NT2/D1 (cell line): ENCODE results near the gene RNASE3.
"Not testable (repeated sequence)": the region's sequence is repeated elsewhere in the genome, so short reads cannot be mapped to it uniquely, and the experiment has no call there.

Experiments
- DNase-seq: peaks from one replicate; pipeline ENCODE4 v3.0.0-alpha.2; 2011; ENCODE audit warnings: low read depth, low spot score
- H3K27me3 ChIP-seq: 2 replicates; pipeline ENCODE4 v1.6.0; 2011; ENCODE audit warnings: mild to moderate bottlenecking; ENCODE audit not compliant: insufficient read length, insufficient read depth
- H3K36me3 ChIP-seq: 2 replicates; pipeline ENCODE4 v1.6.1; 2011; ENCODE audit warnings: mild to moderate bottlenecking, low read length, mixed read lengths; ENCODE audit not compliant: insufficient read depth, insufficient read length
- H3K4me1 ChIP-seq: 2 replicates; pipeline ENCODE4 v1.5.1; 2011; ENCODE audit not compliant: insufficient read depth, insufficient read length
- H3K4me3 ChIP-seq: 2 replicates; pipeline ENCODE4 v1.5.1; 2011; ENCODE audit warnings: low read depth; ENCODE audit not compliant: insufficient read length
- H3K9ac ChIP-seq: 2 replicates; pipeline ENCODE4 v1.6.0; 2011; ENCODE audit warnings: low read depth; ENCODE audit not compliant: insufficient read length
- H3K9me3 ChIP-seq: 2 replicates; pipeline ENCODE4 v1.5.1; 2011; ENCODE audit warnings: mild to moderate bottlenecking, low read length; ENCODE audit not compliant: insufficient read depth
- SUZ12 ChIP-seq: IDR thresholded peaks from 2 replicates; pipeline ENCODE4 v1.6.1; 2011; ENCODE audit not compliant: insufficient read length, insufficient read depth; ENCODE audit errors: extremely low read depth
- YY1 ChIP-seq: IDR thresholded peaks from 2 replicates; pipeline ENCODE4 v1.6.1; 2011; ENCODE audit not compliant: insufficient read length, insufficient read depth
- ZNF274 ChIP-seq: IDR thresholded peaks from 2 replicates; pipeline ENCODE4 v1.6.1; 2011; ENCODE audit warnings: mild to moderate bottlenecking, low read depth, low read length

Gene RNASE3

DNA sequence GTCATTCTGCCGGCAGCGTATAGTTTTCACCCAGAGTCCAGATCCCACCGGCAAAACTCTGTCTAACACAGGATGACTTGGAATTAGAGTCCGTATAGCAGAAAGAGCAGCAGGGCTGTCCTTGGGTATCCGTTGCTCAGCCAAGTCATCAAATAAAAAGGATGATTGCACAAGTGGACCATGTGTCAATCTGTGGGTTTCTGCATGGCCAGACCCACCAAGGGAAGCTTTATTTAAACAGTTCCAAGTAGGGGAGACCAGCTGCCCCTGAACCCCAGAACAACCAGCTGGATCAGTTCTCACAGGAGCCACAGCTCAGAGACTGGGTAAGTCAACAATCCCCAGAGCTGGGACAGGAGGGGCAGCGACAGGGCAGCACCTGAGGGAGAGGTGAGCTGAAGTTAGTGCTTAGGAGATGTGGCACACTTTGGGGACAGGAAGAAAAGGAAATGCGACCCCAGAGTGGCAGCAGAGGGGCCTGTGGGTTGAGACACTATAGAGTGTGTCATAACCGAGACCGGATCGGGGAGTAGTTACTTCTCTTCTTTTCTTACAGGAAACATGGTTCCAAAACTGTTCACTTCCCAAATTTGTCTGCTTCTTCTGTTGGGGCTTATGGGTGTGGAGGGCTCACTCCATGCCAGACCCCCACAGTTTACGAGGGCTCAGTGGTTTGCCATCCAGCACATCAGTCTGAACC, at the start of gene RNASE3:
RNASE3 (plus strand) TSS at position 260 of the 700 bp plus-strand sequence; CDS start at position 562, 302 bp downstream.
- H3K9ac ChIP-seq, H3K36me3 ChIP-seq, H3K9me3 ChIP-seq, H3K27me3 ChIP-seq, H3K4me1 ChIP-seq, DNase-seq, H3K4me3 ChIP-seq: not testable (repeated sequence)

DNA sequence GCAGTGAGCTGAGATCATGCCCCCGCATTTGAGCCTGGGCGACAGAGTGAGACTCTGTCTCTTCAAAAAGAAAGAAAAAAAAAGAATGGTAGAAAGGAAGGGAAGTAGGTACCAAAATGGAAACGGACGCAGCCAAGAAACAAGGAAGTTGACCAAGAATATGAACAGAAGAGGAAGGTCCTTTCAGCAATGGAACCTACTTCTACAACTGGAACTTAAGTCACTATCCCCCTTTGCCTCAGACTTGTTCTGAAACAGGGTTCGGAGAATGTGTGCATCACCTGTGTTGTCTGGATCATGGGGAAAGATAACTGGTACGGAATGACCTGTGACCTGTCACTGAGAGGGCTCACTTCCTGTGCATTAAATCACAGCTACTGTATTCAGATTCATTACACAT, 44.6 kb upstream of the RNASE3 start:
- no peaks in the 10 kb centered on the region for H3K9me3 ChIP-seq
- H3K36me3 ChIP-seq = no peaks in the 10 kb centered on the region
- no peaks in the 10 kb centered on the region for H3K27me3 ChIP-seq
- DNase-seq = no peak
- no peak for TF ChIP-seq YY1
- no peak overlapping the region for H3K9ac ChIP-seq
- H3K4me3 ChIP-seq = no peak overlapping the region
- no peaks in the 10 kb centered on the region for H3K4me1 ChIP-seq

DNA sequence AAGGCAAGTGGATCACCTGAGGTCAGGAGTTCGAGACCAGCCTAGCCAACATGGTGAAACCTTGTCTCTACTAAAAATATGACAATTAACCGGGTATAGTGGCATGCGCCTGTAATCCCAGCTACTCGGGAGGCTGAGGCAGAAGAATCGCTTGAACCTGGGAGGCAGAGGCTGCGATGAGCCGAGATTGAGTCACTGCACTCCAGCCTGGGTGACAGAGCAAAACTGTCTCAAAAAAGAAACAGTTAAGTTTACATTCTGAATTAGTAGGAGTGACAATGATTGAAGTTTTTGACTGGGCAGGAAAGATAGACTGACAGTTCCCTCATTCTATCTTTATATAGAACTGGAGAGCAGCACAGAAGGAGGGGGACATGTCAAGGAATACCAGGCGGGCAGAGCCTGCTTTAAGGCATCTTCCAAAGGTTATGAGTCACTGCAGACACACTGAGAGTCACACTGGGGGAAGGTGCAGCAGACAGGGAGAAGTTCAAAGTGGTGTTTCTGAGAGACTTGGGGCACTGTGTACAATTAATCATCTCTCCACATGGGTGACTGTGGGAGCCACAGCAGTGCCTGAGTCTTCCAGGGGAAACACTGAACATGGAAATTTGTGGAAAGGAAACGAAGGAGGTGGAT, 42.8 kb upstream of the RNASE3 start:
- Histone ChIP-seq H3K4me1 (no peaks in the 10 kb centered on the region), H3K9ac (no peak overlapping the region), H3K27me3 (no peaks in the 10 kb centered on the region), H3K36me3 (no peaks in the 10 kb centered on the region), H3K4me3 (no peak overlapping the region), H3K9me3 (no peaks in the 10 kb centered on the region)
- TF ChIP-seq SUZ12 = no peak
- no peak for TF ChIP-seq YY1
- no peak for TF ChIP-seq ZNF274
- DNase-seq = no peak

GRCh38 chr14:20848955-20849570, 42.1 kb upstream of the RNASE3 start:
- no peaks in the 10 kb centered on the region for H3K9me3 ChIP-seq
- no peak for DNase-seq

GRCh38 chr14:20853042-20853441, 38.1 kb upstream of the RNASE3 start:
- TF ChIP-seq SUZ12 (no peak), ZNF274 (no peak), YY1 (no peak)
- H3K9ac ChIP-seq = no peak overlapping the region
- no peaks in the 10 kb centered on the region for H3K27me3 ChIP-seq
- no peaks in the 10 kb centered on the region for H3K9me3 ChIP-seq
- DNase-seq = no peak
- no peaks in the 10 kb centered on the region for H3K36me3 ChIP-seq
- H3K4me1 ChIP-seq = no peaks in the 10 kb centered on the region
- H3K4me3 ChIP-seq = no peak overlapping the region

More at GRCh38 chr14:20848955-20849570, 42.1 kb upstream of the RNASE3 start:
- no peak overlapping the region for H3K9ac ChIP-seq
- no peaks in the 10 kb centered on the region for H3K4me1 ChIP-seq
- TF ChIP-seq ZNF274 (no peak), SUZ12 (no peak), YY1 (no peak)
- no peak overlapping the region for H3K4me3 ChIP-seq
- no peaks in the 10 kb centered on the region for H3K27me3 ChIP-seq
- H3K36me3 ChIP-seq = no peaks in the 10 kb centered on the region

- Histone ChIP-seq H3K4me1 (no peaks in the 10 kb centered on the region), H3K9ac (no peak overlapping the region), H3K27me3 (no peaks in the 10 kb centered on the region), H3K9me3 (no peaks in the 10 kb centered on the region), H3K36me3 (no peaks in the 10 kb centered on the region), H3K4me3 (no peak overlapping the region)
- DNase-seq = peak; percentile 44
- no peak for TF ChIP-seq SUZ12
- no peak for TF ChIP-seq ZNF274
- no peak for TF ChIP-seq YY1
Measured at GRCh38 chr14:20855652-20856291, 35.4 kb upstream of the RNASE3 start.

DNA sequence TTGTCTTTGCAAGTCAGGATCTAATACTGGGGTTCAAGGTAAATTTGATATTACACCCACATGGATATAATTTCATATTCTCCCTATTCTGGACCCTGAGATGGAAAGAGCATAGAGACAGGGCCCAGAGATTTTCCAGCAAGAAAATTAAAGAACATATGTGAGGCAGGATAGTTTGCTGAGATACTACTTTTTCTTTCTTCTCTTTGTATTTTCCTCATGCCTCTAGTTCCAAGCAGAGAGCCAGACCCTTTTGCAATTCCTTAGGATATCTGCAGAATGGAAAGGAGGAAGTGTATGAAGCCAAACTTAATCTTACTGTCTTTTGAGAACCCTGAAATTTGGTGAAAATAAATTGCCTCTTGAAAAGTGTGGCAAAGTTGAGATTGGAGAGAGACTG, 34.0 kb upstream of the RNASE3 start:
- TF ChIP-seq ZNF274 (no peak), SUZ12 (no peak), YY1 (no peak)
- no peak for DNase-seq
- no peak overlapping the region for H3K9ac ChIP-seq
- H3K27me3 ChIP-seq = no peaks in the 10 kb centered on the region
- no peaks in the 10 kb centered on the region for H3K36me3 ChIP-seq
- no peaks in the 10 kb centered on the region for H3K4me1 ChIP-seq
- H3K4me3 ChIP-seq = no peak overlapping the region
- H3K9me3 ChIP-seq = no peaks in the 10 kb centered on the region
